NAMALWA (cell line): ENCODE measurements around the gene CCDC116.
"Not testable (repeated sequence)": the region's sequence is repeated elsewhere in the genome, so short reads cannot be mapped to it uniquely, and the experiment has no call there.

Experiments
- DNase-seq: peaks from one replicate; pipeline ENCODE4 v3.0.0-alpha.2; 2015; ENCODE audit warnings: low spot score

Gene CCDC116

DNA sequence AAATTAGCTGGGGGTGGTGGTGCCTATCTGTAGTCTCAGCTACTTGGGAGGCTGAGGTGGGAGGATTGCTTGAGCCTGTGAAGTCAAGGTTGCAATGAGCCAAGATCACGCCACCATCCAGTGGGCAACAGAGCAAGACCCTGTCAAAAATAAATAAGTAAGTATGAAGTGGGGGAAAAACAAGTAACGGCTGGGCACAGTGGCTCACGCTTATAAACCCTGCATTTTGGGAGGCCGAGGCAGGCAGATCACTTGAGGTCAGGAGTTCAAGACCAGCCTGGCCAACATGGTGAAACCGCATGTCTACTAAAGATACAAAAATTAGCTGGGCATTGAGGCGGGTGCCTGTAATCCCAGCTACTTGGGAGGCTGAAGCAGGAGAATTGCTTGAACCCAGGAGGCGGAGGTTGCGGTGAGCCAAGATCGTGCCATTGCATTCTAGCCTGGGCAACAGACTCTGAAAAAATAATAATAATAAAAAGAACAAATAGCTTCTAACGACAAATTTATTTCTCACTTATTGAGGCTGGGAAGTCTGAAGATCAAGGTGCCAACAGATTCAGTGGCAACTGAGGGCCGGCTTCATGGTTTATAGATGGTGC, 22.9 kb upstream of the CCDC116 start:
- not testable (repeated sequence) for DNase-seq

DNA sequence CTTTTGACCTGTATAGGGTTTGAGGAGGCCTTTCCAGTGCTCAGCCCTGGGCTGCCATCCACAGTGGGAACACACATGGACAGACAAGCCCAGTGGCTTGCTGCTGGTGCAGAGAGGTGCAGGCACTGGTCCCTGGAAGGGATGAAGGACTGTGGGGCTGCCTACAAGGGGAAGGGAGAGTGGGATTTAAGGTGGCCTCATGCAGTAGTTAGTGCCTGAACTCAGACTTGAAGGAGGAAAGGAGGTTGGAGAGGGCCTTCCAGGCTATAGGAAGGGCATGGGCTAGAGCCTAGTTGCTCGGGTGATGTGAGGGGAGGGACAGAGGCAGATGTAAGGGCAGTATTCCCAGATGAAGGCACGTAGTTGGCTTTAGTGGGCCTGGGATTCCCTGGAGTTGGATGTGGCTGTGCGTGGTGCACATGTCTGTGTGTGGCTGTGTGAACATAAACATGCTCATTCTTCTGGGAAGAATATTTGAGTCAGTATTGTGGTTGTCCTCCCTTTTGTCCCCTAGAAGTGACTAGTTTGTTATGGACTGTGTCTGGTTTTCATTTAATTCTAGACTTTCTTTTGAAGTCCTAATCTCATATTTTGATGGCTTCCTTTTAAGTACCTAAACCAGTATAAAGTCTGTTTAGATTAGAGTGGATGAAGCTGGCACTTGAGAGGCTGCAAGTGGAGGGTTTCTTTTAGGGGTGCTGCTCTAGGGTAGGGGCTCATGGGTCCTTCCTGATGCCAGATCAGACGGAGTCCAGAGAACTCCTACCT, 21.2 kb upstream of the CCDC116 start:
- DNase-seq, result no peak

DNA sequence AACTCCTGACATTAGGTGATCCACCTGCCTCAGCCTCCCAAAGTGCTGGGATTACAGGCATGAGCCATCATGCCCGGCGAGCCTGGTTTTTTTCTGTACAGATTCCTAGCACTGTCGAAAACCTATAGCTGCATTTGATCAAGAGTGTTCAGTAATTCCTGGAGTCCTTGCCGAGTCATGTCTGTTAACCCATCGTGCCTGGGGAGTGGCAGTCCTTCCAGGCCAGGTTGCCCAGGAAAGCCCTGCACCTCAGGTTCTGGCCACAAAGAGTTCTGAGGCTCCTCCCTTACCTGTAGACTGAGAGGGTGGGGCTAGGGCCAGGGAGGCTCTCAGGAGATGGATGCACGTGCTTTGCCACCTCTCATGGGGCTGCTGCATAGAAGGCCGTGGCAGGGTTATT, 19.7 kb upstream of the CCDC116 start:
- no peak for DNase-seq

DNA sequence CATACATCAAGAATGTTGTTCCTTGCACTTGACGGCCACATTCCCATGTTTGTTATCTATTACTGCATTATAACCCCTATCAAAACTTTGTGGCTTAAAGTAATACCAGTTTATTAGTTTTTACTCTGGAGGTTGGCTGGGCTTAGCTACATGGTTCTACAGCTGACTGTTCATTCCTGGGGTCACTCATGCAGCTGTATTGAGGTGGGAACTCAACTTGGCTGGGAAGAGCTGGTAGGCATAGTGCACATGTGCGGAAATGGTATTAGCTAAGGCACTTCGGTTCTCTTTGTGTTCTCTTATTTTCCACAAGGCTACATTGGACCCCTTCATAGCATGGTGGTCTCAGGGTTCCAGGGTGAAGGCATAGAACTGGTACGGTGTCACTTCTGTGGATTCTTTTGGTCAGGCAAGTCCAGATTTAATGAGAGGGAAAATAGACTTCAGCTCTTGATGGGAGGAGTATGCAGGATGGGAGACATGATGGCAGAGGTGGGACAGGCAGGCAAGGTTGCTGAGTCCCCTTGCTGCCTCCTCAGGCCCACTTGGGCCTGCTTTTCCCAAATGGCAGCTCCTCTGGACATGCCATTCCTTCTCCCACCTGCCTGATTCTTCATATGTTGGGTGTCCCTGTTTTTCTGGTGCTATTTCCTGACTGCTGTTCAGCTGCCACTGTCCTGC, 18.9 kb upstream of the CCDC116 start:
- DNase-seq, result no peak

DNA sequence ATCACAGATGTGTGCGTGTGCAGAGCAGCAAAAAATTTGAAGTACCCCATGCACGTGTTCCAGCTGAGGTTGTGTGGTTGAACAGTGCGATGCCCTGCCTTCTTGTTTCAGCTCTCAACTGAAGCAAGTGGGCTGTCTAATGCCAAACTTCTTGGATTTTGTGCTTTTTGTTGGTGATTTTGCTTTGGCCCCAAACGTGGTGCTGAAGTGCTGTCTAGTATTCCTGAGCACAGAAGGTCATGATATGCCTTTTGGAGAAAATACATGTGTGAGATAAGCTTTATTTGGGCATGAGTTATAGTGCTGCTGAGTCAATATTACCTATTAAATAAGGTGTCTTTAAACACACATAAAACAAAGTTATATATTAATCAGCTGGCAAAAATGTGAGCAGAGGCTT, 16.8 kb upstream of the CCDC116 start:
- no peak for DNase-seq

DNA sequence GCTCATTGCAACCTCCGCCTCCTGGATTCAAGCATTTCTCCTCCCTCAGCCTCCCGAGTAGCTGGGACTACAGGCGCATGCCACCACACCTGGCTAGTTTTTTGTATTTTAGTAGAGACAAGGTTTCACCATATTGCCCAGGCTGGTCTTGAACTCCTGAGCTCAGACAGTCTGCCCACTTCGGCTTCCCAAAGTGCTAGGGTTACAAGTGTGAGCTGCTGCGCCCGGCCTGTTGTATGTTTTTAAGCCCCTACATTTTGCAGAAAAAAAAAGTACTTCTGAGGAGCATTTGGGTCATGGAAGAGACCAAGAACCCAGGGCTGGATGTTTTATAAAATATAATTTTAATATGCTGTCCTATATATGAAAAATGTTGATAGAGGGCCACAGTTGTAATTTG, 15.2 kb upstream of the CCDC116 start:
- not testable (repeated sequence) for DNase-seq

DNA sequence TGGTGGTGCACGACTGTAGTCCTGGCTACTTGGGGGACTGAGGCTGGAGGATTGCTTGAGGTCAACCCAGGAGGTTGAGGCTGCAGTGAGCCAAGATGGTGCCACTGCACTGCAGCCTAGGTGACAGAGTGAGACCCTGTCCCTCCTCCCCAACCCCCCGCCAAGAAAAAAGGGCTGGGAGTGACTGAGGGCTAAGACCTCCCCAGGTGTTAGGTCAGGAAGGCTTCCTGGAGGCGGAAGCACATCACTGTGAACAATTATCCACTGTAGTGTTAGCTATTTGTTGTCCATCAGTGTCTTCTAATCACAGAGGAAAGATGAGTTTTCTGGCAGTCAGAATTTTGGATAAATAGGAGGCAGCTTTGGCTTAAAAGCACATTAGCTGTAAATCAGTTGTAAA, 11.5 kb upstream of the CCDC116 start:
- DNase-seq, result no peak

DNA sequence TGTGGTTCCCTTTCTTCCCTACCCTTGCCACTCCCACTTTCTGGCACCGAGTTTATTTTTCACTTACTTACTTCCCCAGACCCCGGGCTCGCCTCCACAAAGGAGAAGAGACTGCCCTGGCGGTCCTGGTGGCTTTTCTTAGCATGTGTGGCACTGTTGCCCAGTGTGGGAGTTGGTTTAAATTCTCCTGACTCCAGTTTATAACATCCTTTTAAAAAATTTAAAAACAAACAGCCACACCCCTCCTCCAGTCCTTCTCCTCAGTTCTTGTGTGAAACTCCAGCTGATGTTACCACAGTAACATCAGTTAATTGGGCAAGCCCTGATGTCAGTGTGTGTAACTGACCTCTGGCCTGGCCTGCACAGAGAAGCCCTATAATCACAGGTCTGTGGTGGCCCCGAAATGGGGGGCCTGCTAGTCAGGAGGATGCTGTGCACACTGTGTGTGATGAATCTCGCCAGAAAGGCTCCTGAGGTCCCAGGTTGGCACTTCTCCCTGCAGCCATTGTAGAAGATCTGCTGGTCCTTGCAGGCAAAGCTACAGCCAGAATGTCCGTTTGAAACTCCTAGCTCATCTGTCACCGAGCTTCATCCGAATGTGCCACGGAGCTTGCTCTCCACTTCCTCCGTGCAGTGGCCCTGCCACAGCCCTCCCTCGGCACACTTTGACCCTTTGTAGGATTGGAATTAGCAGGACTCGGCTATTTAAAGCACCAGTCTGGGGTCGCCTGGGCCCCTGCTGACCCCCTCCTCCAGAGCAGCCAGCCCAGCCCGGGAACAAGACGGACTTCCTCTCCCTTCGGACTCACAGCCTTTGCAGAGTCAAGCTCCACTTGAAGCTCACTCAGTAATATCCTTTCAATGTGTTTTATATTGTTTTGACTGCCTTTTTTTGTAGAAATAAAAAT, 10.3 kb upstream of the CCDC116 start:
- no peak for DNase-seq

DNA sequence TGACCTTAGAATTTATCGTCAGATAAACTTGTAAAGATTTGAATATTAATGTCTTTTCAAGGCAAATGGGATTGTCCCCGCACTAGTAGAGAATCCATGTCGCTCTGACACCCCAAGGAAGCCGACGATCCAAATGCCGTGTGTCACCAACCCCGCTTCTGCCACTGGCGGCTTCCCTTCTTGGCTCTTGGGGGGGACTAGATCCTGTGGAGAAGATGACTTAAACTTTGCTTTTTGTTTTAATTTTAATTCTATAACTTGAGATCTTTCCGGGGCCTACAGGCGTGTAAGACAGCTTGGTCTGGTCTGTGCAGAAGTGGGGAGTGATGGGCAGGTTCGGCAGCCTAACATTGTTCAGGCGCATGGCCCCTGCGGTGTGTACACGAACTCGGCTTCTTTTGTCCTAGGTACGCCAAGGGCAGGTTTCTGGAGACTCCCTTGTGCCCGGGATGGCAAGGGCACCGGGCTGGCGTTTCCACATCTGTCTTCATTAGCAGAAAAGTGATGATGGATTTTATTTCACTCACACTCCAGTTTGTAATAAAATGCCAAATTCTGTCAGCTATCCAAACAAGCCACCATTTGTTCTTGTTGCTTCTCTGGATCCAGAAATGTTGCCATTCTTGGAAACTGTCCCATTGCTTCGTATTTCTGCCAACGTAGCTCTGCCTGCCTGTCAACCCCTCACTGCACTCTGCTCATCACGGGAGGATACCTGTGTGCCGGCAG, 9.5 kb upstream of the CCDC116 start:
- no peak for DNase-seq

DNA sequence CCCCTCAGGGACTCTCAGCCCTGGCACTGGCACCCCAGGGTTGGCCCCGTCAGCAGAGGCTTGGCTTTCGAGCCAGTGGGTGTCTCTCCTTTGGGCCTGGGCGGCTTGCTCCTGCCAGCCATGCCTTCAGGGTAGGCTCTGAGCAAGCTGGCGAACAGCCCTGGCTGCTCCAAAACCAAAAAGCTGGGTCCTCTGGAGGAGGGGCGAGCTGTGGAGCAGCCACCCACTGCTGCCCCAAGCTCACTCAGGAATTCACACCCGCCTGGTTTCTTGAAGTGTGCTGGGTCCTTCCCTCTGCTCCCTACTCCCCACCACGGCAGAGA, 9.0 kb upstream of the CCDC116 start:
- DNase-seq, result no peak

DNA sequence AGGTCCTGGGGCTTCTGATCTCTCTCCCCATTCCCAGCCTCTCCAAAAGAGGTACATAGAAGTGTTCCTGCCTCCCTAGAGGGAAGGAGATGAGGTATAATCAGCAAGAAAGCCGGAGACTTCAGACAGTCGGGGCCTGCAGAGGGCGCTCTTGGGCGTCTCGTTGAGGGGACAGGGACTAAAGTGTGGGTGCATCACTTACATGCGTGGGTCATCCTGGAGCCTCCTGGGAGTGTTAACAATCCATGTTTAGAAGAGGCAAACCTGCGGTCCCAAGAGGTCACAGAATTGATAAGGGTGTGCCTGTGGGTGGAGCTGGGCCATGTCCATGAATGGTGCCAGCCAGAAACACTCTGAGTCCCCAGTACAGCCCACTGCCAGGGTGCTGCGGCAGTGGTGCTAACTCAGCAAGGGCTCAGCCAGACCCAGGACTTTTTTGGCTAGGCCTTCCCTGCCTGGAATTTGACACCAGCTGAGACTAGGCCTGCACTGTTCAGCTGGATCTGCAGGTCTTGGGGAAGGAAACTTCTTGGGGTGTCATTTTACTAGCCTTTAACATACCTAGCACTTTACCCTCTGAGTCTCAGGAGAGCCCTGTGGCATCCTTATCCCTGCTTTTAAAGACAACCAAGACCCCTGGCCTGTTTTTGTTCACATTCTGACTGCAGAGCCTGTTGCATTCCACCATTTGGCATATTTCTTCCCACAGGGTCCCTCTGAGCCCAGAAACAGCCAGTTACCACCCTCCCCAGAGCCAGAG, 8.3 kb upstream of the CCDC116 start:
- peak; percentile 52 for DNase-seq

DNA sequence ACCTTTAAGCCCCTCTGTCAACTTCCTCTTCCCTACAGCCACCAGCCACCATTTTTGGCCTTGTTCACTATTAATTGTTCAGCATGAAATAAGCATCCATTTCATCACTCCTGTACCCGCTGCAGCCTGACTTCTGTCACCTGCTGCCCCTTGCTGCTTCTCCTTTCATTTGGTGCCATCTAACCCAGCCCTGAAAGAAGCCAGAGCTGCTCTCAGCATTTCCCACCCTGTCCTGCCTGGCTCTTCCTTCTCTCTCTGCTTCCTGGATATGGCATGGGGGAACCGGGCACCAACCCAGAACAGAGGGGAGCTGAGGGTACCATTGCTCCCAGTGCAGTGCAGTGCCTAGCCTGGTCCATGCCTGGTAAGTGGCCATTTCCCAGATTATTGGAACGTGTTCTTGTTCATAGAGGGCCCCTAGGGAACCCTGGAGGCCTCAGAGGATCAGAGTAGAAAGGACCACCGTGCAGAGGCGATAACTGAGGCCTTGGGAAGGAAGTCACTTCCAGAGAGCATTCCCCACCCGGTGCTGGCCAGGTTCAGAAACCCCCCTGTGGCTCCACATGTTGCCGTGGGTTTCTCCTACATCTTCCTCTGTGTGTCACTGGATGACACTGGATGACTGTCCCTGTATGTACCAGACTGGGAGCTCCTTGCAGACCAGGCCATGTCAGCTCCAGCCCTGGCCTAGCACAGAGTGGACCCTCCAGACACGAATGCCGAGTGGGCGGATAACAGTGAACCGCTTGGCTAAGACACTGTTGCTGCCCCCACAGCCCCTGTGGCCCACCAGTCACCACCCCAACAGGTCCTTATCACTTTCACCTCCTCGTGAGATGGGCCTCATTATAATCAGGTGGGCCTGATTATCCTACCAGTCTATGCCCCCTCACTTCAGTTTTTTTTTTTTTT, 7.4 kb upstream of the CCDC116 start:
- no peak for DNase-seq

DNA sequence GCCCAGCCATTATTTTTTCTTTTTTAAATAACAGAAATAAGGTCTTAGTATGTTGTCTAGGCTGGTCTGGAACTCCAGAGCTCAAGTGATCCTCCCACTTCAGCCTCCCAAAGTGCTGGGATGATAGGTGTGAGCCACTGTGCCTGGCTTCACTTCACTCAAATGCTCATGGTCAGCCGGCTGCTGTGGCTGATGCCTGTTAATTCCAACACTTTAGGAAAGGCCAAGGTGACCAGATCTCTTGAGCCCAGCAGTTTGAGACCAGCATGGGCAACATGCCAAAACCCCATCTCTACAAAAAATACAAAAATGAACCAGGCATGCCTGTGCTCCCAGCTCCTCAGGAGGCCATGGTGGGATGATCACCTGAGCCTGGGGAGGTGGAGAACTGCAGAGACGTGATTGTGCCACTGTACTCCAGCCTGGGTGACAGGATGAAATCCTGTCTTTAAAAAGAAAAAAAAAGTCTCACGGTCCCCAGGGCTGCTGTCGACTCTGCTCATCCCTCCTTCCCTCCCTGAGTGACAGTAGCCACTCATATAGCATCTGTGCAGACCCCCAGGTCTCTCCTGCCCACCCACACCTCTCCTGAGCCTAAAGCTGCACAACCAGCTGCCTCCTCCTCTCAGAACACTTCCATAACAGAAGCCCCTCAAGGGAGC, 6.4 kb upstream of the CCDC116 start:
- no peak for DNase-seq

DNA sequence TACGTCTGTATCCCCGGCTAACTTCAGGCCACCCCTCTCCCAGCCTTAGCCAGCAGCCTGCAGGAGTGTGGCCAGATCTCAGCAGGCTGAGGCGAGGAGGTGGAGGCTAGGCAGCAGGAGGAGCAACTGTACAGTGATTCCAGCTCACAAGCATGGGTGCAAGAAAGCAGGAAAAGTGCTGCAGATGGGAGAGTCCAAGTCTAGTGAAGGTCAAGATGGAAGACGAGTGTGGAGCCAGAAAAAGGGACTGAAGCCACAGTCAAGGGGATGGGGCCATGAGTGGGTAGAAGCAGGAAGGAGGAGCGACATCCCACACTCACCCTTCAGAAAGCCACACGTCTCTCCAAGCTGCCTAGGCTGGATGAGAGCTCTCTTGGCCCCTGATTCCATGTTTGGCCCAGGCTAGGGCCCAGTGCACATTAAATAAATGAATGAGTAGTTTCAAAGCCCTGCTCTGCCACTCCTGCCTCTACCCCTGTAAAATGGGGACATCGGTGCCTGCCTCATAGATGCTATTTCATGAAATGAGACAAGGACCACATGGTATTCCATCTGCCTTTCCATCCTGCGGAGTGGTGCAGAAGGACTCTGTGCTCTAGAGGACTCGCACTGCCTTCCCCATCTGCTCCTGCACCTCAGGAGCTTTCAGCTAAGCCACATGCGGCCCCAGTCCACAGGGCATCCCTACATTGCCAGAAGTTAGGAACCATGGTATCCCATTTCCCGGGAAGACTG, 5.7 kb upstream of the CCDC116 start:
- no peak for DNase-seq

DNA sequence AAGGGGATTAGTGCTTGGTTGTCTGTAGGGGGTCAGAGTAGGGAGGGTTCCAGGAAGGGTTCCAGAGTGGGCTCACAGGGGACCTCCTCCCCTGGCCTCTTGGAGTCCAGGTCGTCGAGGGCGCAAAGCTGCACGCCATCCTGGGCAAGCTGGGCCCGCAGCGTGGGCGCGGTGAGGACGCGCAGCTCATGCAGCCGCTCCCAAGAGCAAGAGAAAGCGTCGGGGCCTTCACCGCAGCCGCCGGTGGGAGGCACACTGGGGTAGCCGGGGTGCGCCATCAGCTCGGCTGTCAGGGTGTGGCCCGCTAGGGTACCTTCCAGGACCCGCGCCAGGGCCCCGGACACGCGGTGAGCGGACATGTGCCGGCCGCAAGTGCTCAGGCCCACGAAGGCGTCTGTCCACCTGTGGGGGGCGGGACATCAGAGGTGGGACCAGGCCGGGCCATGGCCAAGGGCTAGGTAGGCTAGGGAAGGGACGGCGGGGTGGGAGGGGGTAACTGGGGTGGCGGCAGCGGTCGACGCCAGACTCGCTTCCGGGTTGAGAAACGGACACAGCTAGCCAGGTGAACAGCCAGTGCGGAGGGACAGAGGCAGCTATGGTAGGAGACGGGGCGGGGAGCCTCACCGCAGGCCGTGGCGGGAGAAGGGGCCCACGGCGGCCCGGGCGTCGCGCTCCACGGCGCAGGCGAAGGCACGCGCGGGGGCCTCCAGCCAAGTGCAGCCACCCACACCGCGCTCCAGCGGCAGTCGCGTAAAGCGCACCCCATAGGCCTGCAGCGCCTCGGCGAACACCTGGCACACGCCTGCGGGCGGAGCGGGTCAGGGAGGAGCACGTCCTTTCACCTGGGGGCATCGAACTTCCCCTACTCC, 3.9 kb upstream of the CCDC116 start:
- no peak for DNase-seq

DNA sequence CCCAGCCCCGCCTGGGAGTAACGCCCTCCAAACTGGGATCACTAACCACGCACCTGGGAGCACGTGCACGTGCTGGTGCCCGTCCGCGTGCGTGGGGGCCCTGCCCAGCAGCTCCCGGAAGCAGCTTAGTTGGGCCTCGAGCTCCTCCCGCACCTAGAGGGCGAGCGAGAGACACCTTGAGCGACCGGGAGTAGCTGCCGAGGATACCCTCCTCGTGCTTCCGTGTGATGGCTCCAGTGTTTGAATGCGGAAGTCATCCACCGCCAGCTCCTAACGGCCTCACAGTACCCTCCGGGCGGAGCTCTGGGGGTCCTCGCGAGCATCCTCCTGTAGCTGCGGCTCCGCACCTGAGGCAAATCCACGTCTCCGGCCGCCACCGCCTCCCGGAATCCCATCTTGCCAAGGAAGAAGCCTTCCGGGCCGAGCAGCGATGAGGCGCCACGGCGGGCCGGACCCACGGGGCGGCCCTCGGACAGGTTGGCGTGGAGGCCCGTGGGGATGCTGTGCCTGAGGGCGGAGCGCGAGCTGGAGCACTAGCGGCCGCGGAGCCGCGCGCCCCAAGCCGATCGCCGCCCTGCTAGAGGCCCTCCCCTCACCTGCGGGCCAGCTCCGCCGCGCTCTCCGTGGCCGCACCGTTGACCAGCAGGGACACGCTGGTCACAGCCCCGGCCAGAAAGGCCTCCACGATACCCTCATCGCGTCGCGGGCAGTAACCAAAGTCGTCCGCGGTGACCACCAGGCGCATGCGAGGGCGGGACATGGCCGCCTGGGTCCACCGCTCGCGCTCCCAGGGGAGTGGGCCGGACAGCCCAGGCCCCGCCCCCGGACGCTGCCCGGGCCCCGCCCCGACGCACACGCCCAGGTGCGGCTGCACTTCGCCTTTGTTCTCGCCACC, 3.1 kb upstream of the CCDC116 start, which contains the start of gene YDJC:
TSS of gene YDJC (minus strand) at position 768 of the 895 bp plus-strand sequence. CDS start at position 760, 8 bp downstream.
- peak; percentile 97 for DNase-seq
